ENCODE results near the gene FBL.

Gene FBL

GRCh38 chr19:39832341-39833083, 13.7 kb downstream of the FBL start:
- Histone ChIP-seq H3K27me3 (ENCODE audit: insufficient read depth, poor library complexity, severe bottlenecking) (no peaks in the 10 kb centered on the region), H3K4me3 (ENCODE audit: severe bottlenecking) (peak overlapping the region; percentile 72), H3K36me3 (ENCODE audit: low read depth) (peaks cover 57% of the 10 kb centered on the region), H3K4me1 (ENCODE audit: insufficient read depth, poor library complexity, severe bottlenecking) (no peaks in the 10 kb centered on the region), H3K27ac (ENCODE audit: poor library complexity, severe bottlenecking) (peak overlapping the region; percentile 52), H3K9me3 (ENCODE audit: severe bottlenecking) (no peaks in the 10 kb centered on the region)
- ATAC-seq (ENCODE audit: low read depth) = no peak
- DNase-seq (ENCODE audit: low spot score) = peak; percentile 7
- no peak for TF ChIP-seq CTCF (IDR thresholded peaks at IDR 0.05; ENCODE audit: poor library complexity, severe bottlenecking)

- ATAC-seq (ENCODE audit: low read depth) (no peak), DNase-seq (ENCODE audit: low spot score) (peak; percentile 38)
- no peaks in the 10 kb centered on the region for H3K4me1 ChIP-seq (ENCODE audit: insufficient read depth, poor library complexity, severe bottlenecking)
- H3K9me3 ChIP-seq (ENCODE audit: severe bottlenecking) = no peaks in the 10 kb centered on the region
- peaks cover 51% of the 10 kb centered on the region for H3K36me3 ChIP-seq (ENCODE audit: low read depth)
- TF ChIP-seq CTCF (IDR thresholded peaks at IDR 0.05; ENCODE audit: poor library complexity, severe bottlenecking) = no peak
- H3K4me3 ChIP-seq (ENCODE audit: severe bottlenecking) = no peak overlapping the region
- H3K27ac ChIP-seq (ENCODE audit: poor library complexity, severe bottlenecking) = no peak overlapping the region
- no peaks in the 10 kb centered on the region for H3K27me3 ChIP-seq (ENCODE audit: insufficient read depth, poor library complexity, severe bottlenecking)
Measured at GRCh38 chr19:39831679-39832078, 14.5 kb downstream of the FBL start.

GRCh38 chr19:39830847-39831246, 15.3 kb downstream of the FBL start:
- peaks cover 45% of the 10 kb centered on the region for H3K36me3 ChIP-seq (ENCODE audit: low read depth)
- no peak overlapping the region for H3K4me3 ChIP-seq (ENCODE audit: severe bottlenecking)
- ATAC-seq (ENCODE audit: low read depth) (no peak), DNase-seq (ENCODE audit: low spot score) (no peak)
- no peaks in the 10 kb centered on the region for H3K4me1 ChIP-seq (ENCODE audit: insufficient read depth, poor library complexity, severe bottlenecking)
- no peaks in the 10 kb centered on the region for H3K9me3 ChIP-seq (ENCODE audit: severe bottlenecking)
- no peaks in the 10 kb centered on the region for H3K27me3 ChIP-seq (ENCODE audit: insufficient read depth, poor library complexity, severe bottlenecking)
- H3K27ac ChIP-seq (ENCODE audit: poor library complexity, severe bottlenecking) = no peak overlapping the region
- TF ChIP-seq CTCF (IDR thresholded peaks at IDR 0.05; ENCODE audit: poor library complexity, severe bottlenecking) = no peak

GRCh38 chr19:39830406-39830805, 15.8 kb downstream of the FBL start:
- Histone ChIP-seq H3K27me3 (ENCODE audit: insufficient read depth, poor library complexity, severe bottlenecking) (no peaks in the 10 kb centered on the region), H3K9me3 (ENCODE audit: severe bottlenecking) (no peaks in the 10 kb centered on the region), H3K4me1 (ENCODE audit: insufficient read depth, poor library complexity, severe bottlenecking) (no peaks in the 10 kb centered on the region), H3K4me3 (ENCODE audit: severe bottlenecking) (no peak overlapping the region), H3K36me3 (ENCODE audit: low read depth) (peaks cover 40% of the 10 kb centered on the region), H3K27ac (ENCODE audit: poor library complexity, severe bottlenecking) (no peak overlapping the region)
- TF ChIP-seq CTCF (IDR thresholded peaks at IDR 0.05; ENCODE audit: poor library complexity, severe bottlenecking) = no peak
- DNase-seq (ENCODE audit: low spot score) (peak; percentile 51), ATAC-seq (ENCODE audit: low read depth) (no peak)

GRCh38 chr19:39829702-39830275, 16.4 kb downstream of the FBL start:
- H3K27ac ChIP-seq (ENCODE audit: poor library complexity, severe bottlenecking) = no peak overlapping the region
- H3K4me3 ChIP-seq (ENCODE audit: severe bottlenecking) = no peak overlapping the region
- no peak for ATAC-seq (ENCODE audit: low read depth)
- H3K27me3 ChIP-seq (ENCODE audit: insufficient read depth, poor library complexity, severe bottlenecking) = no peaks in the 10 kb centered on the region
- no peaks in the 10 kb centered on the region for H3K9me3 ChIP-seq (ENCODE audit: severe bottlenecking)
- no peaks in the 10 kb centered on the region for H3K4me1 ChIP-seq (ENCODE audit: insufficient read depth, poor library complexity, severe bottlenecking)
- peaks cover 34% of the 10 kb centered on the region for H3K36me3 ChIP-seq (ENCODE audit: low read depth)
- TF ChIP-seq CTCF (IDR thresholded peaks at IDR 0.05; ENCODE audit: poor library complexity, severe bottlenecking) = no peak
- DNase-seq (ENCODE audit: low spot score) = peak; percentile 29
